Esophagus squamous epithelium (tissue), 5 donors: ENCODE data around the gene UBE2I. TPM values are rescaled to one million over a fixed set of nuclear protein-coding genes. Genes with fewer than 3 reads are reported as not detected.

ENCODE experiments used
- DNase-seq: peaks from one replicate; lab custom pipeline; 2025; lab: John Stamatoyannopoulos, UW
- H3K27ac ChIP-seq, 4 donors: fragments of 200-600 bp; sonication (generic); one replicate each; pipeline ENCODE4 v1.5.1; 2016 to 2019; ENCODE audit warnings: mild to moderate bottlenecking in 1 of 4
- H3K27me3 ChIP-seq, 4 donors: fragments of 200-600 bp; sonication (generic); 1 replicate in 3 of 4; 2 replicates in 1 of 4; pipeline versions ENCODE4 v1.5.1 to v1.6.0; 2017 to 2021; ENCODE audit warnings: antibody characterized with exemption in 1 of 4
- H3K36me3 ChIP-seq, 3 donors: fragments of 200-600 bp; sonication (generic); one replicate each; pipeline ENCODE4 v1.5.1; 2016 to 2019
- H3K4me1 ChIP-seq, 3 donors: fragments of 200-600 bp; sonication (generic); one replicate each; pipeline ENCODE4 v1.5.1; 2017 to 2019
- H3K4me3 ChIP-seq, 4 donors: fragments of 200-600 bp; sonication (generic); 1 replicate in 3 of 4; 2 replicates in 1 of 4; pipeline ENCODE4 v1.5.1; 2016 to 2019; ENCODE audit warnings: mild to moderate bottlenecking in 2 of 4, moderate library complexity in 1 of 4
- H3K9me3 ChIP-seq, 3 donors: fragments of 200-600 bp; sonication (generic); one replicate each; pipeline ENCODE4 v1.5.1; 2016 to 2019
- CTCF ChIP-seq, 6 experiments: fragments of 450-650 bp in 4 of 6; fragments of 200-600 bp in 2 of 6; sonication (generic) in 2 of 6; IDR thresholded peaks; one replicate each; pipeline ENCODE4 v1.5.1; 2016 to 2019; ENCODE audit warnings: antibody characterized with exemption in 6 of 6, mild to moderate bottlenecking in 4 of 6, moderate library complexity in 4 of 6
- POLR2A ChIP-seq, 4 donors: fragments of 450-650 bp; IDR thresholded peaks; one replicate each; pipeline ENCODE4 v1.6.1; 2017; ENCODE audit warnings: antibody characterized with exemption in 4 of 4, mild to moderate bottlenecking in 4 of 4, moderate library complexity in 3 of 4
- WGBS, 2 donors: methylation state at CpG; one replicate each; pipeline ENCODE4 v1.1.5; 2018; 5-methylcytosine and 5-hydroxymethylcytosine counted together
- intact Hi-C: fragments of 100-400 bp; cut with DNase I; formaldehyde crosslinking; loops from one replicate; pipeline ENCODE4 v1.15.0; 2022
- total RNA-seq, 4 donors: library from RNA; depleted of rRNA; stranded (reverse); fragments of >200 nt; gene quantifications; one replicate each; pipeline ENCODE4 v1.1.0, GENCODE V29; 2016
- donor health status: DM: yes; HTN: yes; CAD: no.

UBE2I gene
- total RNA-seq, 4 donors from 2014 or later: 31.8 to 88.1 (median 76.3) TPM

GRCh38 chr16:1272453-1273198, 36.8 kb upstream of the UBE2I start:
- no peak for DNase-seq
- Histone ChIP-seq H3K4me3 (no peak overlapping the region), H3K27me3 (peaks cover 0 to 64% (median 0%) of the 10 kb centered on the region in 4 donors), H3K4me1 (peaks cover 0 to 10% (median 0%) of the 10 kb centered on the region in 3 donors), H3K27ac (no peak overlapping the region), H3K9me3 (no peaks in the 10 kb centered on the region), H3K36me3 (no peaks in the 10 kb centered on the region)
- intact Hi-C loops: no loop called here
- TF ChIP-seq POLR2A (IDR thresholded peaks at IDR 0.05) (no peak), CTCF (IDR thresholded peaks at IDR 0.05) (no peak)
- 65 to 70% methylated on average over 4 of the region's 9 CpGs for WGBS, 2 donors

- H3K27me3 ChIP-seq: peaks cover 0 to 75% (median 0%) of the 10 kb centered on the region in 4 donors
- intact Hi-C loops: no loop called here
- 70% methylated on average over 2 of the region's 15 CpGs; no CpG with 5 or more reads in 1 of the 2 donors for WGBS, 2 donors
- H3K27ac ChIP-seq: no peak overlapping the region
- no peaks in the 10 kb centered on the region for H3K36me3 ChIP-seq
- TF ChIP-seq POLR2A (IDR thresholded peaks at IDR 0.05) (no peak), CTCF (IDR thresholded peaks at IDR 0.05) (no peak)
- H3K9me3 ChIP-seq: no peaks in the 10 kb centered on the region
- H3K4me3 ChIP-seq: no peak overlapping the region
- no peak for DNase-seq
- peaks cover 0 to 10% (median 0%) of the 10 kb centered on the region in 3 donors for H3K4me1 ChIP-seq
Observed at GRCh38 chr16:1273816-1274215, 35.6 kb upstream of the UBE2I start.

- peaks cover 0 to 84% (median 0%) of the 10 kb centered on the region in 4 donors for H3K27me3 ChIP-seq
Observed at GRCh38 chr16:1274767-1275166, 34.7 kb upstream of the UBE2I start.

GRCh38 chr16:1275791-1276579, 33.5 kb upstream of the UBE2I start:
- no peak overlapping the region for H3K4me3 ChIP-seq
- H3K27me3 ChIP-seq: peaks cover 0 to 93% (median 0%) of the 10 kb centered on the region in 4 donors
- H3K4me1 ChIP-seq: peaks cover 0 to 10% (median 0%) of the 10 kb centered on the region in 3 donors
- intact Hi-C loops: no loop called here
- H3K27ac ChIP-seq: no peak overlapping the region
- no peak for DNase-seq
- no peaks in the 10 kb centered on the region for H3K9me3 ChIP-seq
- 41 to 57% methylated on average over 7 of the region's 30 CpGs for WGBS, 2 donors
- H3K36me3 ChIP-seq: no peaks in the 10 kb centered on the region
- TF ChIP-seq CTCF (IDR thresholded peaks at IDR 0.05) (no peak), POLR2A (IDR thresholded peaks at IDR 0.05) (no peak)

More at GRCh38 chr16:1274767-1275166, 34.7 kb upstream of the UBE2I start:
- no peak overlapping the region for H3K27ac ChIP-seq
- no peaks in the 10 kb centered on the region for H3K9me3 ChIP-seq
- no peak overlapping the region for H3K4me3 ChIP-seq
- no peak for DNase-seq
- intact Hi-C loops: no loop called here
- 89 to 93% methylated on average over 4 to 6 of the region's 7 CpGs for WGBS, 2 donors
- TF ChIP-seq CTCF (IDR thresholded peaks at IDR 0.05): no peak
- peaks cover 0 to 10% (median 0%) of the 10 kb centered on the region in 3 donors for H3K4me1 ChIP-seq
- H3K36me3 ChIP-seq: no peaks in the 10 kb centered on the region

GRCh38 chr16:1276580-1276878, 32.9 kb upstream of the UBE2I start:
- no peak for DNase-seq
- Histone ChIP-seq H3K4me3 (no peak overlapping the region), H3K9me3 (no peaks in the 10 kb centered on the region), H3K36me3 (no peaks in the 10 kb centered on the region), H3K27me3 (peaks cover 0 to 95% (median 0%) of the 10 kb centered on the region in 4 donors), H3K4me1 (peaks cover 0 to 9% (median 0%) of the 10 kb centered on the region in 3 donors), H3K27ac (no peak overlapping the region)
- intact Hi-C loops: no loop called here
- TF ChIP-seq POLR2A (IDR thresholded peaks at IDR 0.05) (no peak), CTCF (IDR thresholded peaks at IDR 0.05) (no peak)
- no CpG with 5 or more reads among the region's 14 CpGs for WGBS, 2 donors
